Measurements from ENCODE around the gene CMAS. TPM values are rescaled to one million over a fixed set of nuclear protein-coding genes. Genes with fewer than 3 reads are reported as not detected.

The CMAS gene
- total and polyA plus RNA-seq, 2 donors (not counting 3 experiments of a cell fraction or from before 2014, with no cell fraction given), result 8.5 to 35.4 TPM

GRCh38 chr12:22038734-22039133 lies 7.3 kb upstream of the CMAS start:
- H3K9me3 ChIP-seq (replicated peaks; ENCODE audit: control insufficient read depth, insufficient read depth, low read length), result no peaks in the 10 kb centered on the region
- H2AFZ ChIP-seq (ENCODE audit: low read depth, low read length), result no peak overlapping the region
- no peaks in the 10 kb centered on the region for H3K79me2 ChIP-seq (ENCODE audit: control insufficient read depth, insufficient read depth, low read length)
- H3K9ac ChIP-seq (replicated peaks; ENCODE audit: extremely low read depth, insufficient read depth, low read length), result no peak overlapping the region
- H3K4me3 ChIP-seq (replicated peaks in 1 of 3; ENCODE audit: insufficient read depth in 1 of 3, low read depth in 1 of 3, low read length in 3 of 3), result no peak overlapping the region
- H3K4me2 ChIP-seq (ENCODE audit: insufficient read depth, low read length), result no peak overlapping the region
- no peaks in the 10 kb centered on the region for H3K36me3 ChIP-seq (ENCODE audit: control insufficient read depth in 2 of 2, extremely low read depth in 1 of 2, insufficient read depth in 2 of 2, low read length in 2 of 2)
- H3K27ac ChIP-seq (ENCODE audit: insufficient read depth, low read depth, low read length), result no peak overlapping the region
- no peaks in the 10 kb centered on the region for H3K9me1 ChIP-seq (replicated peaks; ENCODE audit: control insufficient read depth, extremely low read depth, insufficient read depth, low read length)
- H3K27me3 ChIP-seq (ENCODE audit: control insufficient read depth in 2 of 2, insufficient read depth in 2 of 2, low read length in 2 of 2), result peaks cover 0 to 3% of the 10 kb centered on the region in 2 experiments
- no peak for DNase-seq (ENCODE audit: low read depth, low spot score)
- ChIA-PET CTCF (no interaction called here), POLR2A (no interaction called here)
- H3K4me1 ChIP-seq (ENCODE audit: control insufficient read depth, extremely low read depth, insufficient read depth, low read length), result peaks cover 4% of the 10 kb centered on the region
- intact Hi-C loops (cut with micrococcal nuclease) (no loop called here), dilution Hi-C loops (cut with MboI; ENCODE audit: extremely low pct_ligation_motif_present, low sequenced_read_pairs) (no loop called here)
- FAIRE-seq, result no peak
- no peaks in the 10 kb centered on the region for H4K20me1 ChIP-seq (replicated peaks; ENCODE audit: control insufficient read depth, extremely low read depth, insufficient read depth, low read length)
- no TSS peak for BruUV-seq (replicated peaks)
- no peak for TF ChIP-seq POLR2A (IDR thresholded peaks at IDR 0.05; ENCODE audit: low read depth, low read length)
- TF ChIP-seq FOS (IDR thresholded peaks at IDR 0.05; ENCODE audit: borderline replicate concordance, insufficient read depth, low read length), result no peak
- no peak for TF ChIP-seq MYC (IDR thresholded peaks at IDR 0.05; ENCODE audit: low read depth, low read length)
- TF ChIP-seq MAX (IDR thresholded peaks at IDR 0.05; ENCODE audit: insufficient read depth, insufficient read length), result no peak
- TF ChIP-seq POLR2AphosphoS5 (IDR thresholded peaks at IDR 0.05; ENCODE audit: insufficient read depth, low read depth, low read length), result no peak
- TF ChIP-seq CTCF (IDR thresholded peaks at IDR 0.05; ENCODE audit: extremely low read depth in 1 of 2, insufficient read depth in 1 of 2, low read depth in 1 of 2, low read length in 2 of 2), result no peak
- TF ChIP-seq GATA2 (IDR thresholded peaks at IDR 0.05; ENCODE audit: insufficient read depth, insufficient read length, low read depth, low read length), result no peak
- no peak for TF ChIP-seq EZH2 (IDR thresholded peaks at IDR 0.05; ENCODE audit: borderline replicate concordance, low read depth, low read length, severe bottlenecking)
- TF ChIP-seq JUN (IDR thresholded peaks at IDR 0.05; ENCODE audit: borderline replicate concordance, insufficient read depth, insufficient read length, low read depth), result no peak

Data from endothelial cell of umbilical vein (primary cell).